Mammary epithelial cell (primary cell): Measurements from ENCODE around the gene RPGR.

Source experiments
- EZH2 ChIP-seq: IDR thresholded peaks from 2 replicates; pipeline ENCODE4 v1.6.1; 2012; ENCODE audit warnings: low read length, inconsistent platforms, borderline replicate concordance
- TF ChIP-seq, protein P1 (sequence below), 2 donors: IDR thresholded peaks in 1 of 2; conservative IDR thresholded peaks in 1 of 2; 2 replicates each; pipeline ENCODE4 v1.5.1; 2011 to 2012; ENCODE audit warnings: inconsistent platforms in 2 of 2, low read length in 2 of 2, mild to moderate bottlenecking in 2 of 2, control low read depth in 1 of 2, low read depth in 1 of 2; ENCODE audit not compliant: insufficient read depth in 1 of 2; ENCODE audit errors: extremely low read depth in 1 of 2

GRCh38 chrX:38341442-38341841, 14.1 kb upstream of the RPGR start:
- TF ChIP-seq, protein P1, sequence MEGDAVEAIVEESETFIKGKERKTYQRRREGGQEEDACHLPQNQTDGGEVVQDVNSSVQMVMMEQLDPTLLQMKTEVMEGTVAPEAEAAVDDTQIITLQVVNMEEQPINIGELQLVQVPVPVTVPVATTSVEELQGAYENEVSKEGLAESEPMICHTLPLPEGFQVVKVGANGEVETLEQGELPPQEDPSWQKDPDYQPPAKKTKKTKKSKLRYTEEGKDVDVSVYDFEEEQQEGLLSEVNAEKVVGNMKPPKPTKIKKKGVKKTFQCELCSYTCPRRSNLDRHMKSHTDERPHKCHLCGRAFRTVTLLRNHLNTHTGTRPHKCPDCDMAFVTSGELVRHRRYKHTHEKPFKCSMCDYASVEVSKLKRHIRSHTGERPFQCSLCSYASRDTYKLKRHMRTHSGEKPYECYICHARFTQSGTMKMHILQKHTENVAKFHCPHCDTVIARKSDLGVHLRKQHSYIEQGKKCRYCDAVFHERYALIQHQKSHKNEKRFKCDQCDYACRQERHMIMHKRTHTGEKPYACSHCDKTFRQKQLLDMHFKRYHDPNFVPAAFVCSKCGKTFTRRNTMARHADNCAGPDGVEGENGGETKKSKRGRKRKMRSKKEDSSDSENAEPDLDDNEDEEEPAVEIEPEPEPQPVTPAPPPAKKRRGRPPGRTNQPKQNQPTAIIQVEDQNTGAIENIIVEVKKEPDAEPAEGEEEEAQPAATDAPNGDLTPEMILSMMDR (conservative IDR thresholded peaks at IDR 0.05 in 1 of 2, IDR thresholded peaks at IDR 0.05 in 1 of 2; ENCODE audit: extremely low read depth in 1 of 2, insufficient read depth in 1 of 2, low read depth in 1 of 2, low read length in 2 of 2), result no peak
- TF ChIP-seq EZH2, result no peak
